HG03520 (cell line): ENCODE results near the gene CDC16.
A peak's percentile ranks its signal among the peaks of the same experiment; 100 is the strongest.
"Not testable (repeated sequence)": the region's sequence is repeated elsewhere in the genome, so short reads cannot be mapped to it uniquely, and the experiment has no call there.

ENCODE experiments used
- ATAC-seq: cut with Tn5 transposase; IDR thresholded peaks from one replicate; pipeline ENCODE4 v1.9.1; 2021; ENCODE audit warnings: mild to moderate bottlenecking, moderate library complexity; ENCODE audit not compliant: unreplicated experiment

CDC16 gene

GRCh38 chr13:114234645-114235421 is at the start of gene CDC16:
TSS of gene CDC16 (plus strand) at chr13:114234897. CDS start at chr13:114235085, 188 bp downstream.
- ATAC-seq: peak; percentile 83

GRCh38 chr13:114185182-114185971 is 49.3 kb upstream of the CDC16 start:
- no peak for ATAC-seq

- ATAC-seq: no peak
These were observed 39.8 kb upstream of the CDC16 start for GRCh38 chr13:114194853-114195252.

GRCh38 chr13:114196629-114197028 is 38.1 kb upstream of the CDC16 start:
- ATAC-seq: no peak

GRCh38 chr13:114198556-114198955 is 36.1 kb upstream of the CDC16 start:
- ATAC-seq: no peak

- ATAC-seq: not testable (repeated sequence)
These were observed 35.2 kb upstream of the CDC16 start for GRCh38 chr13:114199526-114199925.

- ATAC-seq: no peak
These were observed 34.7 kb upstream of the CDC16 start for GRCh38 chr13:114199954-114200353.

GRCh38 chr13:114200399-114200911 is 34.2 kb upstream of the CDC16 start:
- ATAC-seq: no peak

GRCh38 chr13:114202581-114202980 is 32.1 kb upstream of the CDC16 start:
- ATAC-seq: no peak

- no peak for ATAC-seq
These were observed 31.2 kb upstream of the CDC16 start for GRCh38 chr13:114203536-114203935.

- ATAC-seq: no peak
These were observed 29.8 kb upstream of the CDC16 start for GRCh38 chr13:114204894-114205293.

GRCh38 chr13:114208134-114208533 is 26.6 kb upstream of the CDC16 start:
- ATAC-seq: no peak

GRCh38 chr13:114211446-114212157 is 23.1 kb upstream of the CDC16 start:
- no peak for ATAC-seq

GRCh38 chr13:114212158-114212495 is 22.6 kb upstream of the CDC16 start:
- no peak for ATAC-seq

GRCh38 chr13:114213980-114214379 is 20.7 kb upstream of the CDC16 start:
- ATAC-seq: no peak

GRCh38 chr13:114219392-114219791 is 15.3 kb upstream of the CDC16 start:
- ATAC-seq: no peak

GRCh38 chr13:114222461-114222968 is 12.2 kb upstream of the CDC16 start:
- ATAC-seq: no peak

- no peak for ATAC-seq
These were observed 10.5 kb upstream of the CDC16 start for GRCh38 chr13:114224201-114224600.

GRCh38 chr13:114225610-114226009 is 9.1 kb upstream of the CDC16 start:
- no peak for ATAC-seq

GRCh38 chr13:114226088-114226487 is 8.6 kb upstream of the CDC16 start:
- no peak for ATAC-seq

- ATAC-seq: no peak
These were observed 7.9 kb upstream of the CDC16 start for GRCh38 chr13:114226699-114227323.
